OCI-LY1 (cell line): ENCODE data around the gene INKA1.

Experiments
- EZH2 ChIP-seq: fragments of 200-600 bp; sonication (generic), shearing (Covaris generic); IDR thresholded peaks from 2 replicates; pipeline ENCODE4 v1.8.0; 2017; ENCODE audit warnings: borderline replicate concordance, mixed run types, mild to moderate bottlenecking, antibody characterized with exemption, low read length, moderate library complexity, mixed read lengths
- TF ChIP-seq, protein P1 (sequence below): fragments of 200-600 bp; sonication (generic), shearing (Covaris generic); IDR thresholded peaks from 2 replicates; pipeline ENCODE4 v1.5.1; 2017; ENCODE audit warnings: mild to moderate bottlenecking, antibody characterized with exemption, low read length, moderate library complexity, mixed read lengths

DNA sequence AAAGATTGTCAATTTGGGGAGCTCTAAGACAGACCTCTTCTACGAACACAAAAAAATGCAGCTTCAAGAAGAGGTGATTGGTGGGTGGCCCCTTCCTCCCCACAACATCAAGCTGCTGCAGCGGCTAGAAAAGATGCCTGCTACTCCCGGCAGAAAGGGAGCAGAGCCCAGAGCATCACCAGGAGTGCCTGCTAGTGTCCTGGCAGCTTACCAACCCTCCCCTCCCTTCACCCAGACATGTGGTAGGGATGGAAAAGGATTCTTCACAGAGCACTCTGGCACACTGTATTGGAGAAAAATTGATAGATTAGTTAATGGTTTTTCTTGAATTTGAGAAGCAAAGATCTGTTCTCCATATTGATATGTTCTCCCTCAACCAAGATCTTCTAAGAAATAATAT lies 27.5 kb upstream of the INKA1 start:
- TF ChIP-seq, protein P1, sequence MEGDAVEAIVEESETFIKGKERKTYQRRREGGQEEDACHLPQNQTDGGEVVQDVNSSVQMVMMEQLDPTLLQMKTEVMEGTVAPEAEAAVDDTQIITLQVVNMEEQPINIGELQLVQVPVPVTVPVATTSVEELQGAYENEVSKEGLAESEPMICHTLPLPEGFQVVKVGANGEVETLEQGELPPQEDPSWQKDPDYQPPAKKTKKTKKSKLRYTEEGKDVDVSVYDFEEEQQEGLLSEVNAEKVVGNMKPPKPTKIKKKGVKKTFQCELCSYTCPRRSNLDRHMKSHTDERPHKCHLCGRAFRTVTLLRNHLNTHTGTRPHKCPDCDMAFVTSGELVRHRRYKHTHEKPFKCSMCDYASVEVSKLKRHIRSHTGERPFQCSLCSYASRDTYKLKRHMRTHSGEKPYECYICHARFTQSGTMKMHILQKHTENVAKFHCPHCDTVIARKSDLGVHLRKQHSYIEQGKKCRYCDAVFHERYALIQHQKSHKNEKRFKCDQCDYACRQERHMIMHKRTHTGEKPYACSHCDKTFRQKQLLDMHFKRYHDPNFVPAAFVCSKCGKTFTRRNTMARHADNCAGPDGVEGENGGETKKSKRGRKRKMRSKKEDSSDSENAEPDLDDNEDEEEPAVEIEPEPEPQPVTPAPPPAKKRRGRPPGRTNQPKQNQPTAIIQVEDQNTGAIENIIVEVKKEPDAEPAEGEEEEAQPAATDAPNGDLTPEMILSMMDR, result no peak
- no peak for TF ChIP-seq EZH2
